ENCODE measurements around the gene TTC7B. TPM values are rescaled to one million over a fixed set of nuclear protein-coding genes. Genes with fewer than 3 reads are reported as not detected.

TTC7B gene
- total and polyA plus RNA-seq, 9 of the 15 experiments (the other 6 are each of a cell fraction or from before 2014, with no cell fraction given) = 2.2 to 77.2 (median 36.7) TPM

DNA sequence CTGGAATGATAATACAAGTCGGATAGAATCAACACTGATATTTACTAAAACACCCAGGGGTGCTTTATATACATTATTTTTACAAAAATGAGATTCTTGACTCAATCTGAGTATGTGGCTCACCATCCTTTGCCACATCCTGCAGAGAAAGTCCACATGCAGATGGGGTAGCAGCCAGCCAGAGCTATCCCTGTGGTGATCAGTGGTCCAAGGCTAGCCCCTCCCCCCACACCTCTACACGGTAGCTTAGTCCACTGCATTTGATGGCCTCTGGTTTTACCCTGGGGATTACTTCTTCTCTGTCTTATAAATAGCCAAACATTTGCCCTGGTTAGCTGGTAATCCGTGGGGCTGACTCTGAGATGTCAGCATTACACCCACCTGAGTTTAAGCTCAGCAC, 28.1 kb upstream of the TTC7B start:
- no peaks in the 10 kb centered on the region for H3K79me2 ChIP-seq (ENCODE audit: control insufficient read depth, insufficient read depth, low read length)
- TF ChIP-seq, protein P1, sequence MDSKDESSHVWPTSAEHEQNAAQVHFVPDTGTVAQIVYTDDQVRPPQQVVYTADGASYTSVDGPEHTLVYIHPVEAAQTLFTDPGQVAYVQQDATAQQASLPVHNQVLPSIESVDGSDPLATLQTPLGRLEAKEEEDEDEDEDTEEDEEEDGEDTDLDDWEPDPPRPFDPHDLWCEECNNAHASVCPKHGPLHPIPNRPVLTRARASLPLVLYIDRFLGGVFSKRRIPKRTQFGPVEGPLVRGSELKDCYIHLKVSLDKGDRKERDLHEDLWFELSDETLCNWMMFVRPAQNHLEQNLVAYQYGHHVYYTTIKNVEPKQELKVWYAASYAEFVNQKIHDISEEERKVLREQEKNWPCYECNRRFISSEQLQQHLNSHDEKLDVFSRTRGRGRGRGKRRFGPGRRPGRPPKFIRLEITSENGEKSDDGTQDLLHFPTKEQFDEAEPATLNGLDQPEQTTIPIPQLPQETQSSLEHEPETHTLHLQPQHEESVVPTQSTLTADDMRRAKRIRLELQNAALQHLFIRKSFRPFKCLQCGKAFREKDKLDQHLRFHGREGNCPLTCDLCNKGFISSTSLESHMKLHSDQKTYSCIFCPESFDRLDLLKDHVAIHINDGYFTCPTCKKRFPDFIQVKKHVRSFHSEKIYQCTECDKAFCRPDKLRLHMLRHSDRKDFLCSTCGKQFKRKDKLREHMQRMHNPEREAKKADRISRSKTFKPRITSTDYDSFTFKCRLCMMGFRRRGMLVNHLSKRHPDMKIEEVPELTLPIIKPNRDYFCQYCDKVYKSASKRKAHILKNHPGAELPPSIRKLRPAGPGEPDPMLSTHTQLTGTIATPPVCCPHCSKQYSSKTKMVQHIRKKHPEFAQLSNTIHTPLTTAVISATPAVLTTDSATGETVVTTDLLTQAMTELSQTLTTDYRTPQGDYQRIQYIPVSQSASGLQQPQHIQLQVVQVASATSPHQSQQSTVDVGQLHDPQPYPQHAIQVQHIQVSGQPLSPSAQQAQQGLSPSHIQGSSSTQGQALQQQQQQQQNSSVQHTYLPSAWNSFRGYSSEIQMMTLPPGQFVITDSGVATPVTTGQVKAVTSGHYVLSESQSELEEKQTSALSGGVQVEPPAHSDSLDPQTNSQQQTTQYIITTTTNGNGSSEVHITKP (IDR thresholded peaks at IDR 0.05; ENCODE audit: partially characterized antibody) = peak; percentile 33
- TF ChIP-seq ZKSCAN1 (IDR thresholded peaks at IDR 0.05; ENCODE audit: low read depth, low read length) = no peak
- no peak for TF ChIP-seq POLR2AphosphoS5 (IDR thresholded peaks at IDR 0.05; ENCODE audit: control insufficient read depth, insufficient read depth, low read depth, low read length)
- no peaks in the 10 kb centered on the region for H3K9me3 ChIP-seq (replicated peaks; ENCODE audit: control insufficient read depth, insufficient read depth, low read depth, low read length)
- no peak overlapping the region for H2AFZ ChIP-seq (ENCODE audit: low read depth, low read length)
- no peaks in the 10 kb centered on the region for H3K36me3 ChIP-seq (ENCODE audit: control insufficient read depth, insufficient read depth, low read length)
- H3K27me3 ChIP-seq (ENCODE audit: control insufficient read depth in 2 of 2, insufficient read depth in 2 of 2, low read length in 2 of 2) = no peaks in the 10 kb centered on the region
- ChIA-PET CTCF (ENCODE audit: low intra/inter-chr PET ratio) (no interaction called here), POLR2A (no interaction called here)
- ATAC-seq (no peak), DNase-seq (ENCODE audit: extremely low read depth in 1 of 4, low spot score in 3 of 4) (no peak), FAIRE-seq (no peak)
- in situ Hi-C loops (cut with MboI) (no loop called here), intact Hi-C loops (cut with micrococcal nuclease) (no loop called here)
- H3K9ac ChIP-seq (ENCODE audit: insufficient read depth in 1 of 2, low read depth in 2 of 2, low read length in 2 of 2) = no peak overlapping the region
- H3K9me1 ChIP-seq (ENCODE audit: control insufficient read depth, insufficient read depth, low read length) = no peaks in the 10 kb centered on the region
- BruUV-seq (replicated peaks) = no TSS peak
- peaks cover 0 to 3% of the 10 kb centered on the region in 2 experiments; a peak in 2 of 5 replicates for H3K4me1 ChIP-seq (replicated peaks in 1 of 2; ENCODE audit: control insufficient read depth in 2 of 2, insufficient read depth in 2 of 2, low read length in 2 of 2)
- H3K4me2 ChIP-seq (ENCODE audit: insufficient read depth, low read length) = no peak overlapping the region
- no peaks in the 10 kb centered on the region for H4K20me1 ChIP-seq (replicated peaks; ENCODE audit: control insufficient read depth, insufficient read depth, low read length)
- WGBS (ENCODE audit: insufficient coverage, low coverage, missing lambda C conversion rate) = 8% methylated on average over 3 of the region's 3 CpGs
- H3K27ac ChIP-seq (ENCODE audit: extremely low read depth, low read depth, low read length) = no peak overlapping the region
- no peak overlapping the region for H3K4me3 ChIP-seq

Measured in K562 (cell line).